ENCODE measurements around the gene SPINK6. TPM values are rescaled to one million over a fixed set of nuclear protein-coding genes. Genes with fewer than 3 reads are reported as not detected.

The SPINK6 gene
- total and polyA plus RNA-seq, 2 donors: not detected

DNA sequence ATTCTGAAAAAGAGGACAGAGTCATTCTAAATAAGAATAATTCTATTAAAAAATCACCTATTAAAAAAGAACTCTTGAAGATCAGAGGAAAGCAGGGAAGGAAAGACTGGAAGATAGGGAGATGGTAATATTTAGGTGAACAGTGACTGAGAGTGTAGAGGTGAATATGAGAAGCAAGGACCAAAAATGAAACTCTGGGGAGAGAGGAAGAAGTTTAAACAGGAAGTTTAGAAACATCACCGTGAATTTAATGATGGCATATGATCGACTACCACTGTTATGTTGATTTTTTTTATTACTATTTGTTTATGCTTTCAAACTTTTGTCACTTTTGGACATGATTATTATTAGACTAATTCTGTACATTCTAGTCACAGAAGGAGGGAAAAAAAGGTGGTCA lies 1.7 kb upstream of the SPINK6 start:
- no peak for DNase-seq (ENCODE audit: extremely low spot score)
- Histone ChIP-seq H3K4me1 (ENCODE audit: insufficient read depth) (no peaks in the 10 kb centered on the region), H3K36me3 (ENCODE audit: insufficient read depth) (no peaks in the 10 kb centered on the region), H3K27ac (ENCODE audit: low read depth) (no peak overlapping the region), H3K4me3 (ENCODE audit: low read depth, low read length) (no peak overlapping the region)
- WGBS: 67% methylated on average over 2 of the region's 2 CpGs

DNA sequence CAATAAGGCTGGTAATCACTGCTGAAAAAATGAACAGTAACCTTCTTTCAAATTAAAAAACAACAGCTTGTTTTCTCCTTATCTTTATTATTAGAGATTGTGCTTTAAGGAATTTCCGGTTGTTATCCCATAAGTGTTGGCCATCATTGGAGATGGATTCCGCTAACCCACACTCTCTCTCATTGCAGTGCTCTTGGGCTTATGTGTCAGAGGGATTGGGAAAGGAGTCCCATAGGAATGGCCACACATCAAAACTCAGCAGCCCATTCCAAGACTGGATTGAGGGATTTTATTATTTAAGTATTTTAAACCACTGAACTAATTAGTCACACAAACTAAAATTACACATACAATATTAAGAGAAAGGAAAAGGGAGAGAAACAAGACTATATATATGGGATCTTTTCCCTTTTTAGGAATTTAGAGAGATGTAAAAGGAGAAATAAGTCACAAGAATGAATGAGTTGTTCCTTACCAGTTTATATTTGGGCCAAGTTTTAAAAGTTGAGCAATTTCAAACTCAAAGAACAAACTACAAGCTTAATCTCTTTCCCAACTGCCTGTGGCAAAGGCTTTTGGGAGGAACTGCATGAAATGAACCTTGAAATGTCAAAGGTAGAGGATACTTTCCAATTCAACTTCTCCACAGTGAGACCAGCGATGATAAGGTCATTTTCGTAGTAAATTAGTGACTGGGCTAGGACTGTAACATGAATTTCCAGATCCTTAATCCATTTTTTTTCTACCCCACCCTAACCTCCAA lies 2.4 kb downstream of the SPINK6 start:
- WGBS: 72% methylated on average over 4 of the region's 4 CpGs
- no peak overlapping the region for H3K27ac ChIP-seq (ENCODE audit: low read depth)
- no peaks in the 10 kb centered on the region for H3K4me1 ChIP-seq (ENCODE audit: insufficient read depth)
- no peak overlapping the region for H3K4me3 ChIP-seq (ENCODE audit: low read depth, low read length)
- no peak for DNase-seq (ENCODE audit: extremely low spot score)
- no peaks in the 10 kb centered on the region for H3K36me3 ChIP-seq (ENCODE audit: insufficient read depth)

DNA sequence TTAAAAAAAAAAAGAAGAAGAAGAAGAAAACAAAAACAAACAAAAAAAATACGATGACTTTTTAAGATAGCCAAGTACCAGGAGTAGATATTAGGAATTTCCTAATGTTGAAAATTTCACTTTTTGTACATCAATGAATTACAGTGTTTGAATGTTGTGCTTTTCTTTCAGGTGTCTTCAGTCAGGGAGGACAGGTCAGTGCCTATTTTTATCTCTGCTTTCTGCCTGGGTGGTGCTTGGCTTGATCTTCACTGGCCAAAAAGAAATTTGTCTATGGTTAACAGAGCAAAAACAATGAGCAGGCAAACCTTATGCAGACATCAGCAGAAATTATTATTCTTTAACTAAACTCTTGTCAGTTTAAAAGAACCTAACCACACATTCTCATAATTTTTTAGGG lies 3.0 kb downstream of the SPINK6 start:
- WGBS: 74% methylated on average over 1 of the region's 1 CpG
- no peaks in the 10 kb centered on the region for H3K4me1 ChIP-seq (ENCODE audit: insufficient read depth)
- no peak overlapping the region for H3K27ac ChIP-seq (ENCODE audit: low read depth)
- DNase-seq (ENCODE audit: extremely low spot score): no peak
- H3K36me3 ChIP-seq (ENCODE audit: insufficient read depth): no peaks in the 10 kb centered on the region
- no peak overlapping the region for H3K4me3 ChIP-seq (ENCODE audit: low read depth, low read length)

DNA sequence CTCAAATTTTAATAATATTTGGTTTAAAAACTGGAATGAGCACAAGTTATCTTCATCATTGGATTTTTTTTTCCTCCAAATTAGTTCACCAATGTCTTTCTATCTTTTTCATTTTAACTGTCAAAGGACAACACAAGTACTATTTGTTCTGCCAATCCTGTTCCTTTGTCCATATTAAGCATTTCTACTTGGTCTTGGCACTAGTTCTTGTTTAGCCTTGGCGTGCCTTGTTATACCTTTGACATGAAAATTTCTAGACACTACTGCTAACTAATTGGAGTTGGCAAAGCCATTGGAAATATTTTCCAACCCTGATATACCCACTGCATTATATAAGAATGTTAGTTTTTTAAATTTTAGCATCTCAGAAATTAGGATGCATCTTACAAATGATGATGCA lies 3.8 kb downstream of the SPINK6 start:
- 71% methylated on average over 1 of the region's 1 CpG for WGBS
- H3K27ac ChIP-seq (ENCODE audit: low read depth): no peak overlapping the region
- H3K4me1 ChIP-seq (ENCODE audit: insufficient read depth): no peaks in the 10 kb centered on the region
- DNase-seq (ENCODE audit: extremely low spot score): no peak
- no peaks in the 10 kb centered on the region for H3K36me3 ChIP-seq (ENCODE audit: insufficient read depth)
- H3K4me3 ChIP-seq (ENCODE audit: low read depth, low read length): no peak overlapping the region

DNA sequence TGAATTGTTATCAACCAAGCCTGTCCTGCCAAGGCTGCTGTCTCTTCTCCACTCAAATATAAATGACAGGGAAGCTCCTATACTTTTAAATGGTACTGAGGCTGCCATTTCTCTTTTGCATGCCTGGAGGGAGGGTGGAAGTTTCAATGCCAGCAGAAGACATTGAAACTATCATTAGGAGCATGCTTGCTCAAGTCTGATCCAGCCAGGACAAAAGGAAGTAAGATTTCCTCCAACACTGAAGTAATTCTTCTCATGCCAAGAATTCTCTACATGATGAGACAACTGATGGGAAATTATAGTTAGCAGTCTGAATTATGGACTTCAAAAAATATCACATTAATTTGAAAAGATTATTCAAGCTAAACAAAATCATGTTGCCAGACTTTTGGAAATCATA lies 5.4 kb downstream of the SPINK6 start:
- Histone ChIP-seq H3K27ac (ENCODE audit: low read depth) (no peak overlapping the region), H3K36me3 (ENCODE audit: insufficient read depth) (no peaks in the 10 kb centered on the region), H3K4me1 (ENCODE audit: insufficient read depth) (no peaks in the 10 kb centered on the region), H3K4me3 (ENCODE audit: low read depth, low read length) (no peak overlapping the region)
- no peak for DNase-seq (ENCODE audit: extremely low spot score)

DNA sequence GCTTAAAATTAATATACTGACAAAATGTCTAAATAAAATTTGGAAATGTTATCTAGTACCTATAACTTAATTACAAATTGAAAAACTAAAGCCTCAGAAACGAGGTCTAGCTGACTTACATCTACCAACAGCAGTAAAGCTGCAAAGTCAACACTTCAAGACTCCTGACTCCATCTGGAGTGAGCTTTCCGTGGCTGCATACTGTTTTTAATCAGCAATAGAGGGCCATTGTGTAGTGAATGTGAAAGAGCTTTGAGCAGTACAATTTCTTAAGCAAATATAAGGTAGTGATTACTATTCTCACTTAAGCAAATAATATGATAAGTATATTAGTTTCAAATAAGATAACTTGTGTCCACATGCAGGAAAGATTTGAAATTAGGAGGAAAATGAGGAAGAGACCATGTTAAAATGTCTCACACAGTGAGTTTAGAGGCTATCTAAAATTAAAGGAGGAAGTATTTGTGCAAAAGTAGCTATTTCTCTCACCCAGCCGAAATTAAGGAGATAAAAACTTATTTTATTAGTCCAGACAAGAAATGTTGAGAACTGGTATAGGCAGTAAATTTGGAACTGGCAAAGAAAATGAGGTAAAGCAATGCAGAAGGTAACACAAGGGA lies 6.4 kb downstream of the SPINK6 start:
- Histone ChIP-seq H3K27ac (ENCODE audit: low read depth) (no peak overlapping the region), H3K4me1 (ENCODE audit: insufficient read depth) (no peaks in the 10 kb centered on the region), H3K36me3 (ENCODE audit: insufficient read depth) (no peaks in the 10 kb centered on the region), H3K4me3 (ENCODE audit: low read depth, low read length) (no peak overlapping the region)
- WGBS: 34% methylated on average over 3 of the region's 3 CpGs
- no peak for DNase-seq (ENCODE audit: extremely low spot score)

DNA sequence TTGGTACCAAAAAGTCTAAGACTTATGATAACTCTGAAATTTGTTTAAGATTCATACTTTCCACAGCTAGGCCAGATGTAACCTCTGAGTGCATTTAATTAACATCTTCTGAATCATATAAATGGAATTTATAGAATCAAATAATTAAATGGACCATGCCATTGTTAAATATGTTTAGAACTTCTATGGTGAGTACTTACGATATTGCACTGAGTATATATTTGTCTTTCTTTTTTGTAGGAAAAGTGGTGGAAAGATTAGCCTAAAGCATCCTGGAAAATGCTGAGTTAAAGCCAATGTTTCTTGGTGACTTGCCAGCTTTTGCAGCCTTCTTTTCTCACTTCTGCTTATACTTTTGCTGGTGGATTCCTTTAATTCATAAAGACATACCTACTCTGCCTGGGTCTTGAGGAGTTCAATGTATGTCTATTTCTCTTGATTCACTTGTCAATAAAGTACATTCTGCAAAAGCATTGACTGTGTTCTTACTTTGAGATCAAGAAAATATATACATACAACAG lies 11.9 kb downstream of the SPINK6 start:
- no peak overlapping the region for H3K4me3 ChIP-seq (ENCODE audit: low read depth, low read length)
- no peak for DNase-seq (ENCODE audit: extremely low spot score)

DNA sequence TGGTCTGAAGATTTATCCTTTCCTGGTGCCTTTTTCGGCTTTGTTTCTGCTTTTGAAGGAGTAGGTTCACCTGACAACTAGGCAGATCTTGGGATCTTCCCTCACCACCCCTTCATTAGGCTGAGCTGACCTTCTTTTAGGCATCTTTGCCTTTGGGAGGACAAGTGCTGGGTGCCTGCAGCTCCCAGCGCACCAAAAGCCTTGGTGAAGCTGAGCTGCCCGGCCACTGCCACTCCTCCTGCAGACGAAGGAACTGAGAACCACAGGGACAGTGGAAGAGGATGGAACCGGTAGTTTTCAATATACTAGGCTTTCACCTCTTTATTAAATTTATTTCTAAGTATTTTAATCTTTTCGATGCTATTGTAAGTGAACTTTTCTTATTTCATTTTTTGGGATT lies 18.7 kb downstream of the SPINK6 start:
- Histone ChIP-seq H3K27ac (ENCODE audit: low read depth) (no peak overlapping the region), H3K36me3 (ENCODE audit: insufficient read depth) (no peaks in the 10 kb centered on the region), H3K4me3 (ENCODE audit: low read depth, low read length) (no peak overlapping the region), H3K4me1 (ENCODE audit: insufficient read depth) (no peaks in the 10 kb centered on the region)
- WGBS: 71% methylated on average over 6 of the region's 6 CpGs
- no peak for DNase-seq (ENCODE audit: extremely low spot score)

More for the DNA sequence above, 11.9 kb downstream of the SPINK6 start:
- H3K27ac ChIP-seq (ENCODE audit: low read depth): no peak overlapping the region
- 61% methylated on average over 1 of the region's 1 CpG for WGBS
- H3K36me3 ChIP-seq (ENCODE audit: insufficient read depth): no peaks in the 10 kb centered on the region
- H3K4me1 ChIP-seq (ENCODE audit: insufficient read depth): no peaks in the 10 kb centered on the region

DNA sequence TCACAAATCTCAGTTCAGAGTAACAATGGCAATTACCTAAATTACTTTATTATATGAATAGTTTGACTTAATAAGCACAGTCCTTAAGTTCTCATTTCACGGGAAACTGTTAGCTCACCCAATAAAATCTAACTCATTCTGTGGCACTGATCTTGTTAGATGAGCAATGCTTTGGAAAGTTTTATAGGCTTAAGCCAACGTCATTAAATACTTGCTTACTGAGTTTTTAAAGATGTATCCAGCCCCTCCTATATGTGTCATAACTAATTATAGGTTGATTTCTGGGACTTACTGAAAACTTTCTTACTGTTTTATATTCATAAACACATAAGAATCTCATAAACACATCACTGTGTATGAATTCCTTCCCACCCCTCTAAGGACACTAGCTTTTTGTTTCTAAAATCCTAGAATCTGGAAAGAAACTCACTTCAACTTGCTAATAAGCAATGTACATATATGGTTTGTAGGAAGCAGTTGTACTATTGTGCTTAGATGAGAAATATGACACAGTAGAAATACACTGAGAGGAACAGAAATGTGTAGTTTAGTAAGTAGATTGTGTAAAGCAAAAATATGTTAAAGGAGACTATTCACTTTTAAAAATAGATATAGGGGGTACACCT lies 21.4 kb downstream of the SPINK6 start:
- Histone ChIP-seq H3K27ac (ENCODE audit: low read depth) (no peak overlapping the region), H3K4me3 (ENCODE audit: low read depth, low read length) (no peak overlapping the region), H3K36me3 (ENCODE audit: insufficient read depth) (no peaks in the 10 kb centered on the region), H3K4me1 (ENCODE audit: insufficient read depth) (no peaks in the 10 kb centered on the region)
- 19% methylated on average over 2 of the region's 2 CpGs for WGBS
- DNase-seq (ENCODE audit: extremely low spot score): no peak

DNA sequence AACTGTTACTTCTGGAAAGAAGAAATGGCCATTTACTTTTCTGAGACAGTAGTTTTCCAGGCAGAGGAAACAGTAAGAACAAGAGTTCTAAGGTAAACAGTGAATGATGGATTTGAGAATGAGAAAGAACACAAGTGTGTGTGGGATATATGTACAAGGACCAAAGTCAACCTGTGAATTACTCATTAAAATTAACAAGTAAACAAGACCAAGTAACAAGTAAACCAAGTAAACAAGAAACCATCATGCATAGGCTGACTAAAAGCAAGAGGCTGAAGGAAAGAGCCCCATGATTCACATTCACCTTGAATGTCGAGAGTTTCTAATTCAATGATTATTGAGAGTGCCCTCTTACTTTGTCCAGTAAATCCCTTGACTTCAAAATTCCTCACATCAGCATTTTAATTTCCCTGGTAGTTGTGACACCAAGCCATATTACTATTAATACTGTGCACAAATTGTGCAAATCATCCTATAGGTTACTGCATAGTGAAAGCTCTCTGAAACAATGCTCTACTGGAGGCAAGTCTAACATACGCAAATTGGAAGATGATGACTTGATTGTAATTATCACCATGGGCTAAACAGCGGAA lies 25.6 kb downstream of the SPINK6 start:
- Histone ChIP-seq H3K27ac (ENCODE audit: low read depth) (no peak overlapping the region), H3K4me3 (ENCODE audit: low read depth, low read length) (no peak overlapping the region), H3K36me3 (ENCODE audit: insufficient read depth) (no peaks in the 10 kb centered on the region), H3K4me1 (ENCODE audit: insufficient read depth) (no peaks in the 10 kb centered on the region)
- 88% methylated on average over 3 of the region's 3 CpGs for WGBS
- no peak for DNase-seq (ENCODE audit: extremely low spot score)

DNA sequence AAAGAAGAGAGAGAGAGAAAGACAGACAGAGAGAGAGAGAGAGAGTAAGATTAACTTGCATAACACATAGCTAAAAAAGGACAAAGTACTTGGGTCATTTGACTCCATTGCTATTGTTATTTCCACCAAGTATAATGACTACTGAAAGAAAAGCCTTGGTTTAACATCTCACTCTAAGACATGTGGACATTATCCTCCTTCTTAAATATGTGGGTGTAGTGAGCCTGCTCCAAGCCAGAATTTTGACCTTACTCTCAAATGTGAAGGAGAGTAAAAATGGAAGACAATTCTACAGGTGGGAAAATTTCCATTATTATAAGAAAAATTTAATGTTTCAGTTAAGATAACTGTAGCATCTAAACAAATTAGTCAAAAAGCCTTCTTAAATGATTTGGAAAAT lies 27.0 kb downstream of the SPINK6 start:
- no peak for DNase-seq (ENCODE audit: extremely low spot score)
- Histone ChIP-seq H3K36me3 (ENCODE audit: insufficient read depth) (no peaks in the 10 kb centered on the region), H3K4me1 (ENCODE audit: insufficient read depth) (no peaks in the 10 kb centered on the region), H3K4me3 (ENCODE audit: low read depth, low read length) (no peak overlapping the region), H3K27ac (ENCODE audit: low read depth) (no peak overlapping the region)

DNA sequence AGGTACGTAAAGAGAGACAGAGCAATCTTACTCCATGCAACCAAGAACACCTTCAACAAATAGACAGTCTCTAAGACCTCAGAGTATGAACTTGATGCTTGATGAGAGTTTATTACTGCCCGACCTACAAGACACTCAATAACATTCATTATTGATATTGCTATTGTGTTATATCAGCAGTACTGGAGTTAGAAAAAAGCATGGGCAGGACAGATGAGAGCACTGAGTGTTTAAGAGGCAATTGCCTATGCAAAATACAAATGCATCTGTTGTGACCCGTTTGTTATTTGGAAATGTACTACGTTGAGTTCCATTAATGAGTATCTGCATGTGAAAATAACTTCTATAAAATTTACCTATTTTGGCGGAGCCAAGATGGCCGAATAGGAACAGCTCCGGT lies 27.4 kb downstream of the SPINK6 start:
- H3K4me1 ChIP-seq (ENCODE audit: insufficient read depth): no peaks in the 10 kb centered on the region
- WGBS: 91% methylated on average over 7 of the region's 7 CpGs
- no peak overlapping the region for H3K27ac ChIP-seq (ENCODE audit: low read depth)
- no peak overlapping the region for H3K4me3 ChIP-seq (ENCODE audit: low read depth, low read length)
- no peak for DNase-seq (ENCODE audit: extremely low spot score)
- no peaks in the 10 kb centered on the region for H3K36me3 ChIP-seq (ENCODE audit: insufficient read depth)

DNA sequence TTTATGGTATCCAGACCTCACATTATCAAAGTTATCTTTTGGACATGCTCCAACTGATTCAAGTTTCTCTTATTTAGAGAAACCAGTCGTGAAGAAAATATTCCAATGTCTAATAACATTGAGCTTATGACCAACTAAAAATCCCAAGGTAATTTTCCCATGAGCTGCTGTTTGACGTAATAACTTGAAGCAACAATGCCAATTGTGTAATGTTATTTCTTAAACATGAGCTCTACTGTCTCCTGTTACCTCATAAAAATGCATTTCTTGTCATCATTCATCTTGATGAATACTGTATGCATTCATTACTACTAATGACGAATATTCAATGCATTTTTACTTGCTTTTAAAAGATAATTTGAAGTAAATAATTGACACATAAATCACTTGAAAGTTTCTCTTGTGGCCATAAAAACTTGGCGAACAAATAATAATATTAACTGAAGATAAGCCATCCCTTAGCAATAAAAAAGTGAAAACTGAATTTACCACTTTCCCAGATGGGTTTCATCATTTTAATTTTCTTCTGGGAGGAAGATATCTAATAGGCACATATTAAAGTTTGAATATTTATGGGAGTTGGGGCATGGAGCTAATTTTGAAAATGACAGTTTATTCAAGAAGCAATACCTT lies 35.1 kb downstream of the SPINK6 start:
- Histone ChIP-seq H3K4me1 (ENCODE audit: insufficient read depth) (no peaks in the 10 kb centered on the region), H3K36me3 (ENCODE audit: insufficient read depth) (no peaks in the 10 kb centered on the region), H3K4me3 (ENCODE audit: low read depth, low read length) (no peak overlapping the region), H3K27ac (ENCODE audit: low read depth) (no peak overlapping the region)
- no peak for DNase-seq (ENCODE audit: extremely low spot score)
- 15% methylated on average over 4 of the region's 4 CpGs for WGBS

Data from urinary bladder (tissue), 4 donors.